Neural cell (in vitro differentiated cells): ENCODE data around the gene TRIM24. TPM values are rescaled to one million over a fixed set of nuclear protein-coding genes. Genes with fewer than 3 reads are reported as not detected.

ENCODE experiments used
- H2AFZ ChIP-seq: fragments of 200-600, 300-800 bp; sonication (generic), shearing (Covaris generic); 2 replicates; pipeline ENCODE4 v1.6.0; 2014; ENCODE audit warnings: low read depth, mild to moderate bottlenecking, antibody characterized with exemption, low read length, moderate library complexity
- H3F3A ChIP-seq: fragments of 200-600 bp; shearing (Covaris generic); 2 replicates; pipeline ENCODE4 v1.6.1; 2016; ENCODE audit warnings: mild to moderate bottlenecking, moderate library complexity, mixed read lengths, antibody characterized with exemption, low read length; ENCODE audit not compliant: insufficient read depth, poor library complexity, severe bottlenecking
- H3K27ac ChIP-seq: fragments of 200-600, 300-800 bp; sonication (generic), shearing (Covaris generic); 2 replicates; pipeline ENCODE4 v1.5.1; 2014; ENCODE audit warnings: mild to moderate bottlenecking, low read length, moderate library complexity
- H3K27me3 ChIP-seq: fragments of 300-800, 200-600 bp; sonication (generic), shearing (Covaris generic); 2 replicates; pipeline ENCODE4 v1.6.0; 2014; ENCODE audit warnings: mild to moderate bottlenecking, low read depth, low read length, moderate library complexity; ENCODE audit not compliant: insufficient read depth
- H3K36me3 ChIP-seq: fragments of 300-800, 200-600 bp; sonication (generic), shearing (Covaris generic); 2 replicates; pipeline ENCODE4 v1.5.1; 2014; ENCODE audit warnings: mild to moderate bottlenecking, antibody characterized with exemption, low read length, moderate library complexity; ENCODE audit not compliant: insufficient read depth
- H3K4me2 ChIP-seq: fragments of 300-800, 200-600 bp; sonication (generic), shearing (Covaris generic); 2 replicates; pipeline ENCODE4 v1.6.0; 2014; ENCODE audit warnings: mild to moderate bottlenecking, low read length
- H3K4me3 ChIP-seq: fragments of 300-800, 200-600 bp; sonication (generic), shearing (Covaris generic); 2 replicates; pipeline ENCODE4 v1.5.1; 2014; ENCODE audit warnings: mild to moderate bottlenecking, low read length, moderate library complexity
- H3K79me2 ChIP-seq: fragments of 200-600 bp; shearing (Covaris generic); replicated peaks from 2 replicates; pipeline ENCODE4 v1.6.0; 2014; ENCODE audit warnings: mild to moderate bottlenecking, low read length, moderate library complexity; ENCODE audit not compliant: insufficient read depth
- H3K9ac ChIP-seq: fragments of 300-800, 200-600 bp; sonication (generic), shearing (Covaris generic); 2 replicates; pipeline ENCODE4 v1.6.1; 2016; ENCODE audit warnings: mild to moderate bottlenecking, low read length, mixed read lengths
- H3K9me2 ChIP-seq: fragments of 200-600 bp; shearing (Covaris generic); 2 replicates; pipeline ENCODE4 v1.6.1; 2016; ENCODE audit warnings: mild to moderate bottlenecking, low read length, mixed read lengths; ENCODE audit not compliant: insufficient read depth
- H3K9me3 ChIP-seq: fragments of 200-600, 300-800 bp; sonication (generic), shearing (Covaris generic); 2 replicates; pipeline ENCODE4 v1.6.1; 2016; ENCODE audit warnings: mild to moderate bottlenecking, mixed run types, low read length, moderate library complexity, mixed read lengths
- H4K20me1 ChIP-seq: fragments of 200-600 bp; shearing (Covaris generic); 2 replicates; pipeline ENCODE4 v1.6.1; 2016; ENCODE audit warnings: mild to moderate bottlenecking, mixed run types; ENCODE audit not compliant: insufficient read depth
- CTCF ChIP-seq: fragments of 450-650 bp; IDR thresholded peaks from 2 replicates; pipeline ENCODE4 v1.5.1; 2014; ENCODE audit warnings: antibody characterized with exemption, mild to moderate bottlenecking, moderate library complexity; ENCODE audit not compliant: poor library complexity, severe bottlenecking
- EP300 ChIP-seq: fragments of 450-650 bp; conservative IDR thresholded peaks from 2 replicates; pipeline ENCODE4 v1.6.1; 2014; ENCODE audit warnings: antibody characterized with exemption, mild to moderate bottlenecking, moderate library complexity; ENCODE audit not compliant: poor library complexity, severe bottlenecking
- EZH2 ChIP-seq: fragments of 200-600, 300-800 bp; shearing (Covaris generic), sonication (generic); IDR thresholded peaks from 2 replicates; pipeline ENCODE4 v1.6.1; 2014; ENCODE audit warnings: antibody characterized with exemption, low read length, borderline replicate concordance, mild to moderate bottlenecking; ENCODE audit not compliant: insufficient read depth, poor library complexity, severe bottlenecking
- MXI1 ChIP-seq: fragments of 450-650 bp; conservative IDR thresholded peaks from 2 replicates; pipeline ENCODE4 v1.6.1; 2014; ENCODE audit warnings: antibody characterized with exemption, mild to moderate bottlenecking; ENCODE audit not compliant: poor library complexity, severe bottlenecking
- POLR2AphosphoS5 ChIP-seq: IDR thresholded peaks from 2 replicates; pipeline ENCODE4 v1.6.1; 2012
- RAD21 ChIP-seq: fragments of 450-650 bp; conservative IDR thresholded peaks from 2 replicates; pipeline ENCODE4 v1.6.1; 2014; ENCODE audit warnings: antibody characterized with exemption, mild to moderate bottlenecking, moderate library complexity
- SMC3 ChIP-seq: fragments of 450-650 bp; conservative IDR thresholded peaks from 2 replicates; pipeline ENCODE4 v1.6.1; 2014; ENCODE audit warnings: antibody characterized with exemption, mild to moderate bottlenecking, moderate library complexity; ENCODE audit not compliant: poor library complexity
- TAF1 ChIP-seq: IDR thresholded peaks from 2 replicates; pipeline ENCODE4 v1.6.1; 2012; ENCODE audit warnings: low read depth
- polyA plus RNA-seq: library from polyadenylated mRNA; depleted of rRNA; stranded (reverse); fragments of >200 nt; gene quantifications from 2 replicates; pipeline ENCODE4 v1.2.3, GENCODE V29; 2014
- TF ChIP-seq, protein P1 (sequence below): IDR thresholded peaks from 2 replicates; pipeline ENCODE4 v1.6.1; 2012; ENCODE audit warnings: borderline replicate concordance

TRIM24 gene
- polyA plus RNA-seq, 1 donor from 2014 or later: 47.1 TPM

DNA sequence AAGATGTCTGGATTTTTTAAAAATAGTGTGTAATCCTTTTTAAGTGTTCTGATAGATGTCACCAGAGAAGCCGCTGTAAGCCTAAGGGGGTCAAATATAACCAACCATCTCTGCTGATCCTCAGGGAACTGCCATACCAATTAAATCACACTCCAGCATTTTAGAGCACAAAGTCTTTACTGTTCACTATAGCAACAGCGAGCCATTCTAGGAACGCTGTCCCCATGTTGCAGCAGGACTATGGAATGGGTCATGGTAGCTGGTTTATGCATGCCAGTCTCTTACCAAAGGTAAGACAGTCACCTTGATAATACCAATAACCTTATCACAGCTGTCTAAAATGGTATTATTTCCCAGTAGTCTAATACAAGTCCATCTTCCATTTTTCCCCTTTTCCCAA lies 33.5 kb downstream of the TRIM24 start:
- H3K79me2 ChIP-seq: peaks cover 90% of the 10 kb centered on the region

GRCh38 chr7:138495485-138495884 lies 35.4 kb downstream of the TRIM24 start:
- Histone ChIP-seq H3K79me2 (peaks cover 98% of the 10 kb centered on the region), H3K27ac (no peak overlapping the region), H3K9ac (no peak overlapping the region), H3K27me3 (no peaks in the 10 kb centered on the region), H3K9me2 (no peaks in the 10 kb centered on the region), H4K20me1 (peaks cover 7% of the 10 kb centered on the region), H3K4me3 (no peak overlapping the region), H3F3A (no peaks in the 10 kb centered on the region), H3K36me3 (no peaks in the 10 kb centered on the region), H2AFZ (no peak overlapping the region), H3K4me2 (no peak overlapping the region), H3K9me3 (no peaks in the 10 kb centered on the region)
- no peak for TF ChIP-seq MXI1
- TF ChIP-seq SMC3: no peak
- no peak for TF ChIP-seq TAF1
- TF ChIP-seq, protein P1, sequence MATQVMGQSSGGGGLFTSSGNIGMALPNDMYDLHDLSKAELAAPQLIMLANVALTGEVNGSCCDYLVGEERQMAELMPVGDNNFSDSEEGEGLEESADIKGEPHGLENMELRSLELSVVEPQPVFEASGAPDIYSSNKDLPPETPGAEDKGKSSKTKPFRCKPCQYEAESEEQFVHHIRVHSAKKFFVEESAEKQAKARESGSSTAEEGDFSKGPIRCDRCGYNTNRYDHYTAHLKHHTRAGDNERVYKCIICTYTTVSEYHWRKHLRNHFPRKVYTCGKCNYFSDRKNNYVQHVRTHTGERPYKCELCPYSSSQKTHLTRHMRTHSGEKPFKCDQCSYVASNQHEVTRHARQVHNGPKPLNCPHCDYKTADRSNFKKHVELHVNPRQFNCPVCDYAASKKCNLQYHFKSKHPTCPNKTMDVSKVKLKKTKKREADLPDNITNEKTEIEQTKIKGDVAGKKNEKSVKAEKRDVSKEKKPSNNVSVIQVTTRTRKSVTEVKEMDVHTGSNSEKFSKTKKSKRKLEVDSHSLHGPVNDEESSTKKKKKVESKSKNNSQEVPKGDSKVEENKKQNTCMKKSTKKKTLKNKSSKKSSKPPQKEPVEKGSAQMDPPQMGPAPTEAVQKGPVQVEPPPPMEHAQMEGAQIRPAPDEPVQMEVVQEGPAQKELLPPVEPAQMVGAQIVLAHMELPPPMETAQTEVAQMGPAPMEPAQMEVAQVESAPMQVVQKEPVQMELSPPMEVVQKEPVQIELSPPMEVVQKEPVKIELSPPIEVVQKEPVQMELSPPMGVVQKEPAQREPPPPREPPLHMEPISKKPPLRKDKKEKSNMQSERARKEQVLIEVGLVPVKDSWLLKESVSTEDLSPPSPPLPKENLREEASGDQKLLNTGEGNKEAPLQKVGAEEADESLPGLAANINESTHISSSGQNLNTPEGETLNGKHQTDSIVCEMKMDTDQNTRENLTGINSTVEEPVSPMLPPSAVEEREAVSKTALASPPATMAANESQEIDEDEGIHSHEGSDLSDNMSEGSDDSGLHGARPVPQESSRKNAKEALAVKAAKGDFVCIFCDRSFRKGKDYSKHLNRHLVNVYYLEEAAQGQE: no peak
- TF ChIP-seq POLR2AphosphoS5: no peak
- TF ChIP-seq CTCF: no peak
- TF ChIP-seq EP300: no peak
- no peak for TF ChIP-seq RAD21
- no peak for TF ChIP-seq EZH2

More for the DNA sequence above, 33.5 kb downstream of the TRIM24 start:
- Histone ChIP-seq H3K9me2 (no peaks in the 10 kb centered on the region), H3K36me3 (no peaks in the 10 kb centered on the region), H3K9ac (no peak overlapping the region), H3F3A (no peaks in the 10 kb centered on the region), H3K9me3 (no peaks in the 10 kb centered on the region), H3K4me3 (no peak overlapping the region), H3K27ac (no peak overlapping the region), H3K27me3 (no peaks in the 10 kb centered on the region), H3K4me2 (no peak overlapping the region), H4K20me1 (peaks cover 7% of the 10 kb centered on the region), H2AFZ (no peak overlapping the region)
- TF ChIP-seq EP300: no peak
- TF ChIP-seq SMC3: no peak
- TF ChIP-seq RAD21: no peak
- TF ChIP-seq TAF1: no peak
- no peak for TF ChIP-seq POLR2AphosphoS5
- TF ChIP-seq, protein P1: no peak
- no peak for TF ChIP-seq MXI1
- no peak for TF ChIP-seq EZH2
- no peak for TF ChIP-seq CTCF
